ENCODE data around the gene AFMID.
"Not testable (repeated sequence)": the region's sequence is repeated elsewhere in the genome, so short reads cannot be mapped to it uniquely, and the experiment has no call there.

The AFMID gene

DNA sequence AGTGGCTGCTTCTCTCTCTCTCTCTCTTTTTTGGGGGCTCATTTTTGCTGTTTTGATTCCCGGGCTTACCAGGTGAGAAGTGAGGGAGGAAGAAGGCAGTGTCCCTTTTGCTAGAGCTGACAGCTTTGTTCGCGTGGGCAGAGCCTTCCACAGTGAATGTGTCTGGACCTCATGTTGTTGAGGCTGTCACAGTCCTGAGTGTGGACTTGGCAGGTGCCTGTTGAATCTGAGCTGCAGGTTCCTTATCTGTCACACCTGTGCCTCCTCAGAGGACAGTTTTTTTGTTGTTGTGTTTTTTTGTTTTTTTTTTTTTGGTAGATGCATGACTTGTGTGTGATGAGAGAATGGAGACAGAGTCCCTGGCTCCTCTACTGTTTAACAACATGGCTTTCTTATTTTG is 36.6 kb downstream of the AFMID start:
- DNase-seq (ENCODE audit: low read depth) = no peak

DNA sequence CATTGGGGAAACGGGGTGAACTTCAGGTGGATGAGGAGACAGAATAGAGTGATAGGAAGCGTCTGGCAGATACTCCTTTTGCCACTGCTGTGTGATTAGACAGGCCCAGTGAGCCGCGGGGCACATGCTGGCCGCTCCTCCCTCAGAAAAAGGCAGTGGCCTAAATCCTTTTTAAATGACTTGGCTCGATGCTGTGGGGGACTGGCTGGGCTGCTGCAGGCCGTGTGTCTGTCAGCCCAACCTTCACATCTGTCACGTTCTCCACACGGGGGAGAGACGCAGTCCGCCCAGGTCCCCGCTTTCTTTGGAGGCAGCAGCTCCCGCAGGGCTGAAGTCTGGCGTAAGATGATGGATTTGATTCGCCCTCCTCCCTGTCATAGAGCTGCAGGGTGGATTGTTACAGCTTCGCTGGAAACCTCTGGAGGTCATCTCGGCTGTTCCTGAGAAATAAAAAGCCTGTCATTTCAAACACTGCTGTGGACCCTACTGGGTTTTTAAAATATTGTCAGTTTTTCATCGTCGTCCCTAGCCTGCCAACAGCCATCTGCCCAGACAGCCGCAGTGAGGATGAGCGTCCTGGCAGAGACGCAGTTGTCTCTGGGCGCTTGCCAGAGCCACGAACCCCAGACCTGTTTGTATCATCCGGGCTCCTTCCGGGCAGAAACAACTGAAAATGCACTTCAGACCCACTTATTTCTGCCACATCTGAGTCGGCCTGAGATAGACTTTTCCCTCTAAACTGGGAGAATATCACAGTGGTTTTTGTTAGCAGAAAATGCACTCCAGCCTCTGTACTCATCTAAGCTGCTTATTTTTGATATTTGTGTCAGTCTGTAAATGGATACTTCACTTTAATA is 37.3 kb downstream of the AFMID start:
- DNase-seq (ENCODE audit: low read depth) = no peak

DNA sequence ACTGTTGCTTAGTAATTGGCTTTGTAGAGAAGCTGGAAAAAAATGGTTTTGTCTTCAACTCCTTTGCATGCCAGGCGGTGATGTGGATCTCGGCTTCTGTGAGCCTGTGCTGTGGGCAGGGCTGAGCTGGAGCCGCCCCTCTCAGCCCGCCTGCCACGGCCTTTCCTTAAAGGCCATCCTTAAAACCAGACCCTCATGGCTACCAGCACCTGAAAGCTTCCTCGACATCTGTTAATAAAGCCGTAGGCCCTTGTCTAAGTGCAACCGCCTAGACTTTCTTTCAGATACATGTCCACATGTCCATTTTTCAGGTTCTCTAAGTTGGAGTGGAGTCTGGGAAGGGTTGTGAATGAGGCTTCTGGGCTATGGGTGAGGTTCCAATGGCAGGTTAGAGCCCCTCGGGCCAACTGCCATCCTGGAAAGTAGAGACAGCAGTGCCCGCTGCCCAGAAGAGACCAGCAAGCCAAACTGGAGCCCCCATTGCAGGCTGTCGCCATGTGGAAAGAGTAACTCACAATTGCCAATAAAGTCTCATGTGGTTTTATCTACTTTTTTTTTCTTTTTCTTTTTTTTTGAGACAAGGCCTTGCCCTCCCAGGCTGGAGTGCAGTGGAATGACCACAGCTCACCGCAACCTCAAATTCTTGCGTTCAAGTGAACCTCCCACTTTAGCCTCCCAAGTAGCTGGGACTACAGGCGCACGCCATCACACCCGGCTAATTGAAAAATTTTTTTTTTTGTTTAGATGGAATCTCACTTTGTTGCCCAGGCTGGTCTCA is 38.1 kb downstream of the AFMID start:
- DNase-seq (ENCODE audit: low read depth) = no peak

DNA sequence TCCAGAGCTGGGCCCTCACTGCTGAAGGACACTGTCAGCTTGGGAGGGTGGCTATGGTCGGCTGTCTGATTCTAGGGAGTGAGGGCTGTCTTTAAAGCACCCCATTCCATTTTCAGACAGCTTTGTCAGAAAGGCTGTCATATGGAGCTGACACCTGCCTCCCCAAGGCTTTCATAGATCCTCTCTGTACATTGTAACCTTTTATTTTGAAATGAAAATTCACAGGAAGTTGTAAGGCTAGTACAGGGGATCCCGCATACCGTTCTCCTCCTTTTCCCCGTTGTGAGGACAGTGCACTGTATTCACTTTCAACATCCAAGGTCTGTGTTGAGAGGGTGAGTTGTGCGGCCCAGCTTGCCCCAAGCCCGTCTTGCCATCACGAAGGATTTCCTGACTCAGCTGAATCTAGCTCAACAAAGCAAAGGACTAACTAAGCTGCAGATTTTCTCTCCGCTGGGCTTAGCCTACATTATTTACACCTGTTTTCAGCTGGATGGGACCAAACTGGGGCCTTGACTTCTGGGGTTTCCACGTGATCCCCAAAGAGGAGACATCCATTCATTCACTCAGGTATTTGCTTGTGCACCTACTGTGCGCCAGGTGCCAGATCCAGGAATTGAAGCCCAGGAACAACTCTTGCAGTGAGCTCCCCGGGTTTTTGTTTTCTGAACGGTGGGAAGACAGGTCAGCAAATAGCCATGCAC is 39.0 kb downstream of the AFMID start:
- DNase-seq (ENCODE audit: low read depth) = peak; percentile 27

DNA sequence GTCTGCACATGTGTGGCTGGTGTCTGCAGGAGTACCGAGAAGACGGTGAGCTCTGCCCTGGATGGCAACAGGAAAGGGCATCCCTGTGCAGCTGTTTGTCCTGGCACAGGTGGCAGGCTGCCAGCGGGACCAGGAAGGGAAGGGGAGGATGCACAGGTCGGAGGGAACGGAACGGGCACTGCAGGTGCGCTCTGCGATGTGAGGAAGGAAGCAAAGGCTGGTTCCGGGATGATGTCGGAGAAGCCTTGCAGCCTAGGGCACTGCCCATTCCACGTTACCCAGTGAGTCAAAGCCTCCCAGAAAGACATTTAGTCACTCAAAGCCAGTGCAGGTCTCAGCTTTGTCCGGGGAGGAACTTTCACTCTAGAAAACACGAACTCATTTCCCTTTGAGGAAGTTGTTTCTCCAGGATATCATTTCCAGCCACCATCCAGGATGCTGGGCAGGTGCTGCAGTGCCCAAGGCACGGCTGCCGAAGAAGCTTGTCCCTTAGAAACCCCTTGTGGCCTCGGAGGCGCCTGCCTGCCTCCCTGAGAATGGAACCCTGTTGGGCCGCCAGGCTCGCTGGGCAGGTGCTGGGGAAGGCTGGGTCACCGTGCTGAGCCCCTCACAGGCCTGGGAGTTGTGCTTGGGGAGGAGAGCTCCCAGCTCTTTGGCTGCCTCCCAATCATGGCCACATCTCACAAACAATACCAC is 39.7 kb downstream of the AFMID start:
- DNase-seq (ENCODE audit: low read depth) = no peak

DNA sequence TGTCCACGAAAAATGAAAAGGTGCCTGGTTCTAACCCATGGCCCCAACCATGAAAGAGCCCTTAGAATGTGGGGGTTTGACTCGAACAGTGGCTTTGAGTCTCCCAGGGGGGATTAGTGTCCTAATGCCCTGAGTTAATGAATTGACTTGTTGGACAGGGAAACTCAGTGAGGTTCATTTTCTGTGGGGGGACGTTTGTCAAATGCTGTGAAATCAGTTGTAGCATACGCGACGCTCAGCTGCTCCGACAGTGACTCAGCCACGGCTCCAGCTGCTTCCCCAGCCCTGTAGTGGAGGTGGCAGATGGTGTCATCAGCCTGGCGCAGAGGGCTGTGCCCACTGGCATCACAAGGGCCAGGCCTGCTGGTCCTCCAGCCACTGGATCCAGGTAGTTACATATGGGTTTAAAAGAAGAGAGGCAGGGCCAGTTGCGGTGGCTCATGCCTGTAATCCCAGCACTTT is 40.3 kb downstream of the AFMID start:
- DNase-seq (ENCODE audit: low read depth) = peak; percentile 47

DNA sequence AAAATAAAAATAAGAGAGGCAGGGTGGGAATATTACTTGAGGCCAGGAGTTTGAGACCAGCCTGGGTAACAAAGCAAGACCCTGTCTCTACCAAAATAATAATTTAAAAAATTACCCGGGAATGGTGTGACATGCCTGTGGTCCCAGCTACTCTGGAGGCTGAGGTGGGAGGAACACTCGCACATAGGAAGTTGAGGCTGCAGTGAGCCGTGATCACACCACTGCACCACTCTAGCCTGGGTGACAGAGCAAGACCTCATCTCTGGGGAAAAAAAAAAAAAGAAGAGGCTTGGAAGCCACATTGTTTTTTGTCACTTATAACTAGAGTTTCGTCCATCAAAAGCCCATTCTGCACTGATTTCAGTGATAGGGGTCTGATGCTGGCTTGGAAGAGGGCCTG is 41.0 kb downstream of the AFMID start:
- no peak for DNase-seq (ENCODE audit: low read depth)

DNA sequence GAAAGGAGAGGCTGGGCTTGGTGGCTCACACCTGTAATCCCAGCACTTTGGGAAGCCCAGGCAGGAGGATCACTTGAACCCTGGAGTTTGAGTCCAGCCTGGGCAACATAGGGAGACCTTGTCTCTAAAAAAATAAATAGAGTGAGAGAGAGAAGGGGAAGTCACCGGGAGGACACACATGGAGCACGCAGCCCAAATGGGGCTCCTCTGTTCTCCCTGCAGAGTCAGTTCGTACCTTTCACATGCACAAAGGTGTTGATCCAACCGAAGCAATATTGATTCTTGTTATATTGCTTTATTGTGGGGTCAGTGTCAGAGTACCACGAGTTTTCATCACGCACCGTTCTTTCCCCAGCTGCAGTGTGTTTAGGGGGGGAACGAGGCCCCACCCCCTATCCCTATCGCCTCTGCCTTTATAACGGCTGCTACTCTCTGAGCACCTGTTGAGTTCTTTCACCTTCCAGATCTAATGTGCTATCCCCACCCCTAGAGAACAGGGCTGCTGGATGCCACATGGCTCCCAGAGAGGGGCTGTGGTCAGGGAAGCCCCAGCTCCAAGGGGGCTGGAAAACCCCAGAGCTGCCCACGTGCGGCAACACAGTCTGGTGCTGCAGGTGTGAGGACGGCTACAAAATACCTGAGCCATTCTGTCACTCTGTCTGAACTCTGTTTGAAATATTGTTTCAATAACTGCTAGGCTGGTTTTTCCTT is 43.2 kb downstream of the AFMID start:
- no peak for DNase-seq (ENCODE audit: low read depth)

DNA sequence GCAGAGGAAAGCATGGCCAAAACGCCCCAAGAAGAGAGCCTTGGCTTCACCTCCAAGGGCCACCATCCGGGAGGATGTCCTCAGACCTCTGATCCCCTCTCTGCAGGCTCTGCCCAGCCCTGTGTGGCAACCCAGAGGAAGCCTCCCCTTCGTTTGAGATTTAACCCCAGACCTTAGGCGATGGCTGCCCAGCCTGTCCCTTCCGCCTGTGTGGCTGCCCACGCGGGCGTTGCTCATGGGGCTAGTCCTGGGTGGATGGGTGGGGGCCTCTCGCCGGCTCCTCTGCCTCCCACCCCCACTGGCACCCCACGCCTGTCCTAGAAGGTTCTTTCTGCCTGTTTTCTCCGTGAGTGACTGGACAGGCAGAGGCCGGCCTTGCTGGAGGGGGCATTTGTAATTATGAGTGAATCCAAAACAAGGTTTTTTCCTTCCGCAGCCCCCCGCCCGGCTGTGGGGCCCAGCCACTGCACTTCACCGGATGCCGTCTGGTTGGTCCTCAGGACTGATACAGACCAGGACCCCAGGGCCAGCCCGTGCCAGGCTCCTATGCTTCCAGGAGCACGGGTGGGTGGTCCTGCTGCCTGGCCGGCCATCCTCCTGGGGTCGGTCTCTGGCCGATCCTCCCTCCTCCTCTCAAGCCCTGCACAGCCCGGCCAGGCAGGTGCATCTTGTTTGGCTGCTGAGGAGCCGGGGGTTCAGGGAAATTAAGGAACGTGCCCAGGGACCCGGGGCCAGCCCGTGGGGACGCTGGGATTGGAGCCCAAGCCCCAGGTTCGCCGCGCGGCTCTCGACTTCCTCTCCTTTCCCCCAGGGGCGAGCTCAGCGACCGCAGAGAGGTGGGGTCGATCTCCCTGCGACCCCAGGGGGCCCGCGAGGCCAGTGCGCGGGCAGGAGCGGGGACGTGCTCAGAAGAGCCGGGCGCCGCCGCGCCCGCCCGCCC is 44.1 kb downstream of the AFMID start, which contains the start of gene TMEM235:
Gene TMEM235 (plus strand): TSS at position 636 of the 940 bp plus-strand sequence. CDS start 393 bp downstream, outside the sequence.
- no peak for DNase-seq (ENCODE audit: low read depth)

DNA sequence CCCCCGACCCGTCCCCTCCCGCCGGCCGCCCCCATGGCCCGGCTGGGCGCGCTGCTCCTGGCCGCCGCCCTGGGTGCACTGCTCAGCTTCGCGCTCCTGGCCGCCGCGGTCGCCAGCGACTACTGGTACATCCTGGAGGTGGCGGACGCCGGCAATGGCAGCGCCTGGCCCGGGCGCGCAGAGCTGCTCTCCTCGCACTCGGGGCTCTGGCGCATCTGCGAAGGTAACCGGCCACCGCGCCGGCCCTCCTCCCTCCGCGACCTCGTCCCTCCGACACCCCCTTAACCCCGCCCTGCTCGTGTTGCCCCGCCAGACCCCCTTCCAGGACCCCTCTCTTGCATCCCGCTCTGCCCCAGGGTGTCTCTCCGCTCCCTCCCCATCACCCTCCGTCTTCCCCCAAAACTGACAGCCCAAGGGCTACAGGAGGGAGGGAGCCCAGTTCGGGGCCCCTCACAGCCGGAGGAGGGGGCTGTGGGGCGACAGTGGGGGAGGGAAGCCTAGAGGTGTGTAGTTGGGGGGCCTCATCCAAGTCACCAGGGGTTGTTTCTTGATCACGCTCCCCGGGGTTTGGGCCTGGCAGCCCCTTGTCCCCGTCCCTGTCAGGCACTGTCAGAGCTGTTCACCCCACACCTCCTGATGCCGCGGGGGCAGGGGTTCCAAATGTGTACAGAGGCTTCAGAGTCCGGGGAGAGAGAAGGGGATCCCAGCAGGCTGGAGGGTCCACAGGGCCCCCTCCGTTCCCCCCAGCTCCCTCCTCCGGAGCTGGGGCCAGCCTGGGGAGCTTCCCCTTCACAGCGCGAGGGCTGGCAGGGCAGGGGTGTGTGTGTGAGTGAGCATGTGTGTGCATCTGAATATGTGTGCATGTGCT is 45.1 kb downstream of the AFMID start:
- no peak for DNase-seq (ENCODE audit: low read depth)

DNA sequence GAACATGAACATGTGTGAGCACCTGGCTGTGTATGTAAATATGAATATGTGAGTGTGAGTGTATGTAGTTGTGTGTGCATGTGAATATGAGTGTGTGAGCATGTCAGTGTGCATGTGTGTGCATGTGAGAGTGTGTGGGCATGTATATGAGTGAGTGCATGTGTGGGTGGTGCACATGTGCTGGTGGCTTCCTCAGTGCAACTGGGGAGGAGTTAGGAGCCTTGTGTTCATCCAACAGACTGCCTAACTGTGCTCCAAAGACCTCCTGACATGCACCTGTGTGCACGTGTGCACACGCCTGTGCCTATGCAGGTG is 45.7 kb downstream of the AFMID start:
- DNase-seq (ENCODE audit: low read depth) = no peak

DNA sequence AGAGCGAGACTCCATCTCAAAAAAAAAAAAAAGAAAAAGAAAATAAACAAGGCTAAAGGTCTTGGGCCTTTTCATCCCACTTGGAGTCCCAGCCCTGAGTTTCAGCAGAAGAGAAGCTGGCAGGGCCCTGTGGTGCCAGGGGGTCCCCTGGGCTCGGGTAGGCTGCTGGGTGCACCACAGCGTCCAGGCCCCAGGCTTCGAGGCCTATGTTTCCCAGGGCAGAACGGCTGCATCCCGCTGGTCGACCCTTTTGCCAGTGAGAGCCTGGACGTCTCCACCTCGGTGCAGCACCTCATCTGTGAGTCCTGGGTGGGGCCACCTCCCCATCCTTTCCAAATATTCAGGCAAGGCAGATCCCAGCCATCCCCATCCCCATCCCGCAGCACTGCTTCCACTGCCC is 46.5 kb downstream of the AFMID start:
- no peak for DNase-seq (ENCODE audit: low read depth)

DNA sequence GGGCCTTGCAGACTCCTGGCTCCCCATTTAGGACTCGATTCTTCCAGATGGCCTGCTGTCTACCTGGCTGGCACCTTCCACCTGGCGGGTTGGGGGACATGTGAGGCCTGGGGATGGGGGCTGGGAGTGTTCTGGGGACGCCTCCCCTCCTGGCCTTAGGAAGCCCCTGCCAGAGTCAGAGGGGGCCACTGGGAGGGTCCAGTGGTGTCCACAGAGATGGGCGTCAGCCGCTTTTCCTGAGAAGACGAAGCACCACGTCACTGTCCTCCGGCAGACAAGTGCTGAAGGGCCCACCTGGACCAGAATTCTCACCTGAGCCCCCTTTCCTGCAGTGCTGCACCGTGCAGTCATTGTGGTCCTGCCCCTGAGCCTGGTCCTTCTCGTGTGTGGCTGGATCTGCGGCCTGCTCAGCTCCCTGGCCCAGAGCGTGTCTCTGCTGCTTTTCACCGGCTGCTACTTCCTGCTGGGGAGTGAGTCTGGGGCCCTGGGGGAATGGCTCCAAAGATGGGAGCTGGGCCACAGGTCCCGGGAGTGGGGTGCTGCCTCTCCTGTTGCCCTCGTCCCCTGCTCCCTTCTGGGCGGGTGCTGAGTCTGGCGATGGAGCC is 47.2 kb downstream of the AFMID start:
- DNase-seq (ENCODE audit: low read depth) = no peak

DNA sequence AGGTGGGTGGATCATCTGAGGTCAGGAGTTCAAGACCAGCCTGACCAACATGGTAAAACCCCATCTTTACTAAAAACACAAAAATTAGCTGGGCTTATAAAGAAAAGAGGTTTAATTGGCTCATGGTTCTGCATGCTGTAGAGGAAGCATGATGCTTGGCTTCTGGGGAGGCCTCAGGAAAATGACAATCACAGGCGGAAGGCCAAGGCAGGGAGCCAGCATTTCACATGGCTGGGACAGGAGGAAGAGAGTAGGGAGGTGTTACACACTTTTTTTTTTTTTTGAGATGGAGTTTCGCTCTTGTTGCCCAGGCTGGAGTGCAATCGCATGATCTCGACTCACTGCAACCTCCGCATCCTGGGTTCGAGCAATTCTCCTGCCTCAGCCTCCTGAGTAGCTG is 47.9 kb downstream of the AFMID start:
- DNase-seq (ENCODE audit: low read depth) = not testable (repeated sequence)

DNA sequence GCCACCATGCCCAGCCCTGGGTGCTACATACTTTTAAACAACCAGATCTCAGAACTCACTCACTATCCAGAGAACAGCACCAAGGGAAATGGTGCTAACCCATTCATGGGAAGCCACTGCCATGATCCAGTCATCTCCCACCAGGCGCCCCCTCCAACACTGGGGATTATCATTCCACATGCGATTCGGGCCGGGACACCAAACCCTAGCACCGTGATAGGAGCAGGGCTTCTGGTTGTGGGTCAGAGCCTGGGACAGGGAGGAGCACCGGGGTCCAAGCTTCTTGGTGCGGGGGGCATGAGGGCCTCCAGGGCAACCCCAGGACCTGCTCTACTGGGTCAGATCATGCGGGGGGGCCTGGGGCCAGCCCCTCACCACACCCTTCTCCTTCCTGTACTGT is 48.7 kb downstream of the AFMID start:
- no peak for DNase-seq (ENCODE audit: low read depth)

DNA sequence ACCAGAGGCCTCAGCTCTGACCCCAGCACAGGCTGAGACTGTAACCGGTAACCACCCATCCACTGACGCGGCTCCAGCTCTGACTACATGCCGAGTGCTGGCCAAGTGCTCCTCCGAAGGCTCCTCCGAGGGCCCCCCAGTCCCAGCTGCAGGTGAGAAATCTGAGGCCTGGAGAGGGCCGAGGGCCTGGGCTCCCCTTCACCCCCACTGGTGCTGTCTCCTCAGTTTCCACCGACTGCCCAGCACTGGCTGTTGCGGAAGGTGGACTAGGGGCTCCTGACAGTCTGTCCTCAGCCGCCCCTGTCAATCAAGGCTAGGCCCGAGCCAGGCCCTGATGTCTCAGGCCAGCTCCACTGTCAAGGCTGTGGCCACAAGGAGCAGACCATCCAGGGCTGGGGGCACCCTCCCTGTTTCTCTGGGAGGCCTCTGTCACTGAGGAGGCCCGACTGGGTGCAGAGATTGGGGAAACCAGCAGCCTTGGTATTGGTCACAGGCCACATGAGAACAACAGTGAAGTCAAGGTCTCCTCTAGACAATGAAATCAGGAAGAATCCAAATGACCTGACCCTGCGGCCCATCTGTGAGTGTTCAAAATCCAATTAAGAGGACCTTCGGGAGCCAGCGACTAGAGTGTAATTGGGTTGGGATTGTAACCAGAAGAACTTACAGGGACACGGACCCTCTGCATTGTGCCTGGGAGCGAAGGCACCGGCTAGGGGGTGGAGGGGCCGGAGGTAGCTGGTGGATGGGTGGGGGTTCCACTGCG is 49.4 kb downstream of the AFMID start:
- DNase-seq (ENCODE audit: low read depth) = no peak

DNA sequence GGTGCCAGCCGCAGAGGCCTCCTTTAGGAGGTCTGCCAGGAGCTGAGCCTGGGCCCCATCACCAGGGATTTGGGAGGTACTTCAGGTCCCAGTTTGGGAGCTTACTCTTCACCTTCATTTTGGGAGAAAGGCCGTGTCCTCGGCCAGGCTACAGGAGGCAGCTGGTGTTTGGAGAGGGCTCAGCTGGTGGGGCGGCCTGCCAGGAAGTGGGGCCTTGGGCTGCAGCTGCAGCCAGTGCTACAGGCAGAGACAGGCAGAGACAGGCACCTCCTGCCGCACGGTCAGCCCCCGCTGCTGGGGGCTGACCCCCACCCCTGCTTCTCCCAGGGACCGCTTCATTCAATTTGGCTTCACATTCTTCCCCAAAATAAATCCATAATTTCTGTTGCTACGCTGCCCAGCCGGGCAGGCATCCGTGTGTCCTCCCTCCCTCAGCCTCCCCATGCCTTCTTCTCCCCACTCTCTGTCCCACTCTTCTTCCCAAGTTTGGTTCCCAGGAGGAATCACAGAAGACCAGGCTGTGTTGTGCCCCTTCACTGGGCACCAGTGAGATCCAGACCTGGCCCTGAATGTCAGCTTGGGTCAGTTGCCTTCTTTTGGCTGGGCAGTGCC is 50.3 kb downstream of the AFMID start:
- no peak for DNase-seq (ENCODE audit: low read depth)

Data from ELR (cell line).